Thyroid gland (tissue), 4 donors: Measurements from ENCODE around the gene RELA.

Source experiments
- CTCF ChIP-seq, 6 experiments: fragments of 200-600 bp in 3 of 6; fragments of 450-650 bp in 3 of 6; sonication (generic) in 3 of 6; IDR thresholded peaks; one replicate each; pipeline ENCODE4 v1.5.1; 2016 to 2019; ENCODE audit warnings: antibody characterized with exemption in 6 of 6, mild to moderate bottlenecking in 2 of 6, inconsistent platforms in 1 of 6, moderate library complexity in 1 of 6
- POLR2A ChIP-seq, 2 donors: fragments of 450-650 bp; IDR thresholded peaks; one replicate each; pipeline ENCODE4 v1.6.1; 2017; ENCODE audit warnings: antibody characterized with exemption in 2 of 2, mild to moderate bottlenecking in 2 of 2, moderate library complexity in 1 of 2

DNA sequence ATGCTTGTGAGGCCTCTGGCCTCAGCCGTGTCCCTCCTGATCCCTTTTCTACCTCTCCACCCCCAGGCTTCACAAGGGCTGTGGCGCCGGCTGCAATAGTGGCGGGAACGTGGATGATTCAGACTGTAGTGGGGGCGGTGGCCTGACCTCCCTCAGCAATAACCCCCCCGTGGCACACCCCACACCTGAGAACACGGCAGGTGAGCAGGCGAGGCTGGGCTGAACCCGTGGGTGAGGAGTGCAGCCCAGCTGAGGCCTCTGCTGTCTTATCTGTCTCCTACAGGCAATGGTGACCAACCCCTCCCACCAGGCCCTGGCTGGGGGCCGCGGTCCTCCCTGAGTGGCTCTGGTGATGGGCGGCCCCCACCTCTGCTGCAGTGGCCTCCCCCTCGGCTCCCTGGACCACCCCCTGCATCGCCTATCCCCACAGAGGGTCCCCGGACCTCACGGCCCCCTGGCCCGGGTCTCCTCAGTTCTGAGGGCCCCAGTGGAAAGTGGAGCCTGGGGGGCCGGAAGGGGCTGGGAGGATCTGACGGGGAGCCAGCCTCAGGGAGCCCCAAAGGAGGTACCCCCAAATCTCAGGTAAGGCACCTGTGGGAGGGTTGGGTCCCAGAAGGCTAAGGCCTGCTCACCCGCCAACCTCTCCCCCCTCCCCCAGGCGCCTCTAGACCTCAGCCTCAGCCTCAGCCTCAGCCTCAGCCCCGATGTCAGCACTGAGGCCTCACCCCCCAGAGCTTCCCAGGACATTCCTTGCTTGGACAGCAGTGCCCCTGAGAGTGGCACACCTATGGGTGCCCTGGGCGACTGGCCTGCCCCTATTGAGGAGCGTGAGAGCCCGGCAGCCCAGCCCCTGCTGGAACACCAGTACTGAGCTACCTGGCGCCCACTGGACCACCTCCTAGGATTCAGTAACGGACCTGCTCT, 26.3 kb downstream of the RELA start:
- TF ChIP-seq CTCF (IDR thresholded peaks at IDR 0.05): no peak
- no peak for TF ChIP-seq POLR2A (IDR thresholded peaks at IDR 0.05)
